ENCODE data around the gene TNFSF13B.
"Not testable (repeated sequence)": the region's sequence is repeated elsewhere in the genome, so short reads cannot be mapped to it uniquely, and the experiment has no call there.

Gene TNFSF13B, protein sequence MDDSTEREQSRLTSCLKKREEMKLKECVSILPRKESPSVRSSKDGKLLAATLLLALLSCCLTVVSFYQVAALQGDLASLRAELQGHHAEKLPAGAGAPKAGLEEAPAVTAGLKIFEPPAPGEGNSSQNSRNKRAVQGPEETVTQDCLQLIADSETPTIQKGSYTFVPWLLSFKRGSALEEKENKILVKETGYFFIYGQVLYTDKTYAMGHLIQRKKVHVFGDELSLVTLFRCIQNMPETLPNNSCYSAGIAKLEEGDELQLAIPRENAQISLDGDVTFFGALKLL

GRCh38 chr13:108269601-108270328, at the start of gene TNFSF13B:
TNFSF13B (plus strand) TSS chr13:108269718; CDS start chr13:108269896, 178 bp downstream.
- DNase-seq (ENCODE audit: low spot score) = peak; percentile 11

GRCh38 chr13:108220041-108220440, 49.5 kb upstream of the TNFSF13B start:
- DNase-seq (ENCODE audit: low spot score) = peak; percentile 22

- DNase-seq (ENCODE audit: low spot score) = no peak
These were observed 45.6 kb upstream of the TNFSF13B start for GRCh38 chr13:108223687-108224503.

GRCh38 chr13:108225440-108225839, 44.1 kb upstream of the TNFSF13B start:
- no peak for DNase-seq (ENCODE audit: low spot score)

- no peak for DNase-seq (ENCODE audit: low spot score)
These were observed 43.3 kb upstream of the TNFSF13B start for GRCh38 chr13:108226184-108226583.

- DNase-seq (ENCODE audit: low spot score) = peak; percentile 58
These were observed 41.8 kb upstream of the TNFSF13B start for GRCh38 chr13:108227651-108228272.

DNA sequence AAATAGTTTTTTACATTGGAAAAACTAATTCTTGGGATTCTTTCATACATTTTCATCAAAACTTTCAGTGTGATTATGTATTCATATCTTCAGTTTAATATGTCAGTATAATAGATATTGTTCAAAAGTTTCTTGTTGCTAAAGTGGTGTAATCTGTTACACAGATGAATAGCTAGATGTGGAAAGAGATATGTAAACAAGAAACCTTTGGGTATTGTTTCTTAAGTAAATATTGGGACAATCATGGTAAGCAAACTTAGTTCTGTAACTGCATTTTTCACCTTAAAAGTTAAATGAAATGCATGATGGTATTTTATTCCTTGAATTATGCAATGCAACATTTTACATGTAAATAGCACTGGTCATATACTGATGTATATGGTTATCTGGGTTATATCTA, 39.1 kb upstream of the TNFSF13B start:
- DNase-seq (ENCODE audit: low spot score) = no peak

DNA sequence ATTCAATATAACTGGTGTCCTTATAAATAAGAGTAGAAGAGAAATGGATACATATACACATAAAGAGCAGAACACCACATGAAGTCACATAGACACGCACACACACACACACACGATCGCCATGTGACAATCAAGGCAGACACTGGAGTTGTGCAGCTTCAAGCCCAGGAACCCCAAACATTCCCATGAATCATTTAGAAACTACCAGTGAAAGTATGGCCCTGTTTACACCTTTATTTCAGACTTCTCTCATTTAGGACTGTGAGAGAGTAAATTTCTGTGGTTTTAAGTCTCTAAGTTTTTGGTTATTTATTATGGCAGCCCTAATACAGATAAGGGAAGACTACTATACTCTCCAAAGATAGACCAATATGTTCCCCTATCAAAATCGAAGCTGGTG, 20.4 kb upstream of the TNFSF13B start:
- DNase-seq (ENCODE audit: low spot score) = no peak

GRCh38 chr13:108257248-108257647, 12.3 kb upstream of the TNFSF13B start:
- no peak for DNase-seq (ENCODE audit: low spot score)

GRCh38 chr13:108263621-108264355, 5.7 kb upstream of the TNFSF13B start:
- DNase-seq (ENCODE audit: low spot score) = no peak

GRCh38 chr13:108266321-108266990, 3.1 kb upstream of the TNFSF13B start:
- DNase-seq (ENCODE audit: low spot score) = no peak

GRCh38 chr13:108267347-108267746, 2.2 kb upstream of the TNFSF13B start:
- no peak for DNase-seq (ENCODE audit: low spot score)

DNA sequence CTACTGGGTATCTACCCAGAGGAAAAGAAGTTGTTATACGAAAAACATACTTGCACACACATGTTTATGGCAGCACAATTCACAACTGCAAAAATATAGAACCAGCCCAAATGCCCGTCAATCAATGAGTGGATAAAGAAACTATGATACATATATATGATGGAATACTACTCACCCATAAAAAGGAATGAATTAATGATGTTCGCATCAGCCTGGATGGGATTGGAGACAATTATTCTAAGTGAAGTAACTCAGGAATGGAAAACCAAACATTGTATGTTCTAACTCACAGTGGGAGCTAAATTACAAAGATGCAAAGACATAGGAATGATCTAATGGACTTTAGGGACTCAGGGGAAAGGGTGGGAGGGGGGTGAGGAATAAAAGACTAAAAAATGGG, 1.7 kb upstream of the TNFSF13B start:
- not testable (repeated sequence) for DNase-seq (ENCODE audit: low spot score)

- DNase-seq (ENCODE audit: low spot score) = no peak
These were observed 929 bp upstream of the TNFSF13B start for GRCh38 chr13:108268466-108269112.

GRCh38 chr13:108270442-108270841, 924 bp downstream of the TNFSF13B start:
- DNase-seq (ENCODE audit: low spot score) = no peak

DNA sequence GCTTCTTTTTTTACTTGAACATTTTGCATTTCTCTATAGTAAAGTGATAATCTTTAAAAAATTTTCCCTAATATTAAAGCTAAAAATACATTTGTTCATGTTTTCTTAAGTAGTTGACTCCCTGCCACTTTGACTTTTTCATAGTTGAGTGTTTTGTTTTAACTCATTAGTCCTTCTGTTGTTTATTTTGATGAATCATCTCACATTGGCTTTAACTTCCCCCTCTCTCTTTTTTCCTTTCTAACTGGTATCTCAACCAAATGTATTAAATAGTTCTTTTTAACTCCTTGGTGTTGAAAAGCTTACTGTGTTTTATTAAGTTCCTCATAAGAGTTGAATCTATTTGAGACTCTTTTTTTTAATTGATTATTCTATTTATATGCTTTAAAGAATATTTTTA, 2.8 kb downstream of the TNFSF13B start:
- DNase-seq (ENCODE audit: low spot score) = no peak

- no peak for DNase-seq (ENCODE audit: low spot score)
These were observed 4.1 kb downstream of the TNFSF13B start for GRCh38 chr13:108273429-108274118.

GRCh38 chr13:108274718-108275117, 5.2 kb downstream of the TNFSF13B start:
- DNase-seq (ENCODE audit: low spot score) = no peak

- no peak for DNase-seq (ENCODE audit: low spot score)
These were observed 6.5 kb downstream of the TNFSF13B start for GRCh38 chr13:108276060-108276459.

GRCh38 chr13:108278466-108278865, 8.9 kb downstream of the TNFSF13B start:
- no peak for DNase-seq (ENCODE audit: low spot score)
